Prostate gland (tissue), 2 donors: ENCODE measurements around the gene AGBL3.

Source experiments
- POLR2A ChIP-seq: fragments of 450-650 bp; IDR thresholded peaks from one replicate; pipeline ENCODE4 v1.6.1; 2016; ENCODE audit warnings: antibody characterized with exemption, mild to moderate bottlenecking
- POLR2AphosphoS5 ChIP-seq: sonication (generic); formaldehyde crosslinking; IDR thresholded peaks from one replicate; pipeline ENCODE4 v1.6.1; 2017; ENCODE audit warnings: antibody characterized with exemption
- TF ChIP-seq, protein P1 (sequence below), 4 experiments: fragments of 200-600 bp in 2 of 4; fragments of 450-650 bp in 2 of 4; sonication (generic) in 2 of 4; IDR thresholded peaks; 1 replicate in 3 of 4; 2 replicates in 1 of 4; pipeline ENCODE4 v1.5.1; 2016 to 2019; ENCODE audit warnings: antibody characterized with exemption in 4 of 4, mild to moderate bottlenecking in 2 of 4, moderate library complexity in 2 of 4

DNA sequence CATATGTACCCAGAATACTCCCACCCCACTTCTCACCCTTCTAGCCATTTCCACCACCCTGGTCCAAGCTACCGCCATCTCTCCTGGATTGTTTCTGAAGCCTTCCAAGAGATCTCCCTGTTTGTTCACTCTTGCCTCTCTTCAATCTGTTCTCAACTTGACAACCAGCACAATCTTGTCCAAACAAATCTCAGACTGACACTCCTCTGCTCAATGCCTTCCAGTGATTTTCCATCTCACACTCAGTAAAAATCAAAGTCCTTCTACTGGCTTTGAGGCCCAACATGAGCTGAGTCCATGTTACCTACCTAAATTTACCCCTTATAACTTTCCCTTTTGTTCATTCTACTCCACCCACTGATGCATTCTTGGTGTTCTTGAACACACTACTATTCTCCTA, 128.3 kb downstream of the AGBL3 start:
- TF ChIP-seq, protein P1, sequence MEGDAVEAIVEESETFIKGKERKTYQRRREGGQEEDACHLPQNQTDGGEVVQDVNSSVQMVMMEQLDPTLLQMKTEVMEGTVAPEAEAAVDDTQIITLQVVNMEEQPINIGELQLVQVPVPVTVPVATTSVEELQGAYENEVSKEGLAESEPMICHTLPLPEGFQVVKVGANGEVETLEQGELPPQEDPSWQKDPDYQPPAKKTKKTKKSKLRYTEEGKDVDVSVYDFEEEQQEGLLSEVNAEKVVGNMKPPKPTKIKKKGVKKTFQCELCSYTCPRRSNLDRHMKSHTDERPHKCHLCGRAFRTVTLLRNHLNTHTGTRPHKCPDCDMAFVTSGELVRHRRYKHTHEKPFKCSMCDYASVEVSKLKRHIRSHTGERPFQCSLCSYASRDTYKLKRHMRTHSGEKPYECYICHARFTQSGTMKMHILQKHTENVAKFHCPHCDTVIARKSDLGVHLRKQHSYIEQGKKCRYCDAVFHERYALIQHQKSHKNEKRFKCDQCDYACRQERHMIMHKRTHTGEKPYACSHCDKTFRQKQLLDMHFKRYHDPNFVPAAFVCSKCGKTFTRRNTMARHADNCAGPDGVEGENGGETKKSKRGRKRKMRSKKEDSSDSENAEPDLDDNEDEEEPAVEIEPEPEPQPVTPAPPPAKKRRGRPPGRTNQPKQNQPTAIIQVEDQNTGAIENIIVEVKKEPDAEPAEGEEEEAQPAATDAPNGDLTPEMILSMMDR (IDR thresholded peaks at IDR 0.05), result no peak
- no peak for TF ChIP-seq POLR2AphosphoS5
- no peak for TF ChIP-seq POLR2A
